GM12878 (cell line): ENCODE results near the gene TRDMT1. TPM values are rescaled to one million over a fixed set of nuclear protein-coding genes. Genes with fewer than 3 reads are reported as not detected.
A peak's percentile ranks its signal among the peaks of the same experiment; 100 is the strongest.

Experiments
- ATF7 ChIP-seq: fragments of 450-650 bp; IDR thresholded peaks from 2 replicates; pipeline ENCODE4 v1.6.1; 2016; ENCODE audit warnings: low read depth, mild to moderate bottlenecking
- FOXK2 ChIP-seq: fragments of 450-650 bp; IDR thresholded peaks from 2 replicates; pipeline ENCODE4 v1.6.1; 2017; ENCODE audit warnings: mild to moderate bottlenecking, moderate library complexity
- GABPA ChIP-seq: IDR thresholded peaks from 2 replicates; pipeline ENCODE4 v1.6.1; 2014; ENCODE audit warnings: antibody characterized with exemption, low read depth, mild to moderate bottlenecking, inconsistent platforms
- MTA2 ChIP-seq: fragments of 450-650 bp; IDR thresholded peaks from 2 replicates; pipeline ENCODE4 v1.6.1; 2016; ENCODE audit warnings: low read depth, mild to moderate bottlenecking, moderate library complexity
- POLR2AphosphoS2 ChIP-seq: IDR thresholded peaks from 2 replicates; pipeline ENCODE4 v1.6.1; 2011; ENCODE audit warnings: low read depth, mild to moderate bottlenecking, low read length, improper control_type of control experiment, moderate library complexity
- RAD51 ChIP-seq: fragments of 450-650 bp; IDR thresholded peaks from 2 replicates; pipeline ENCODE4 v1.6.1; 2016; ENCODE audit warnings: moderate library complexity, mild to moderate bottlenecking, inconsistent platforms
- SP1 ChIP-seq: IDR thresholded peaks from one replicate; pipeline ENCODE4 v1.6.1; 2011; ENCODE audit warnings: low read depth, low read length
- SPI1 ChIP-seq: IDR thresholded peaks from 2 replicates; pipeline ENCODE4 v1.6.1; 2011; ENCODE audit warnings: low read depth, mild to moderate bottlenecking, low read length, moderate library complexity, borderline replicate concordance; ENCODE audit not compliant: insufficient read depth
- STAT1 ChIP-seq: fragments of 450-650 bp; conservative IDR thresholded peaks from 2 replicates; pipeline ENCODE4 v1.6.1; 2014; ENCODE audit warnings: antibody characterized with exemption, mild to moderate bottlenecking
- TBL1XR1 ChIP-seq: IDR thresholded peaks from 2 replicates; pipeline ENCODE4 v1.6.1; 2012; ENCODE audit warnings: low read depth, low read length, improper control_type of control experiment
- TCF12 ChIP-seq: IDR thresholded peaks from 2 replicates; pipeline ENCODE4 v1.6.1; 2011; ENCODE audit warnings: low read depth, mild to moderate bottlenecking, low read length
- ZBTB11 ChIP-seq: fragments of 450-650 bp; formaldehyde crosslinking; IDR thresholded peaks from 2 replicates; pipeline ENCODE4 v1.5.0; 2022; ENCODE audit warnings: mild to moderate bottlenecking, missing genetic modification characterization
- polyA plus RNA-seq, 11 experiments: library from polyadenylated mRNA; depleted of rRNA in 4 of 11; unstranded in 6 of 11; stranded (reverse) in 5 of 11; fragments of >200 nt; fragmentation: Nextera tagmentation in 4 of 11; fragmentation: Illumina TruSeq in 1 of 11; extraction: Ambion mirVana in 4 of 11; extraction: Trizol in 1 of 11; gene quantifications; 1 replicate in 1 of 11; 2 replicates in 10 of 11; pipeline versions ENCODE4 v1.2.1 to v1.2.3, GENCODE V29; 2011 to 2016; ENCODE audit warnings: inconsistent platforms in 2 of 11, missing spikeins in 2 of 11, low read depth in 1 of 11
- total RNA-seq, 4 experiments: library from RNA; depleted of rRNA in 3 of 4; stranded (reverse); fragments of >200 nt in 3 of 4; fragmentation: Illumina TruSeq in 1 of 4; extraction: Trizol in 1 of 4; gene quantifications; 2 replicates each; pipeline versions ENCODE4 v1.2.1 to v1.2.3, GENCODE V29; 2013 to 2021
- TF ChIP-seq, protein P1 (sequence below), 3 experiments: IDR thresholded peaks in 2 of 3; conservative IDR thresholded peaks in 1 of 3; 2 replicates each; pipeline ENCODE4 v1.5.1; 2011; ENCODE audit warnings: low read depth in 3 of 3, low read length in 3 of 3, mild to moderate bottlenecking in 3 of 3, control low read depth in 2 of 3, moderate library complexity in 2 of 3, inconsistent platforms in 1 of 3, mixed read lengths in 1 of 3; ENCODE audit not compliant: control insufficient read depth in 2 of 3, insufficient read depth in 1 of 3; ENCODE audit errors: extremely low read depth in 1 of 3
- TF ChIP-seq, protein P2 (sequence below): fragments of 450-650 bp; IDR thresholded peaks from 2 replicates; pipeline ENCODE4 v1.6.1; 2016; ENCODE audit warnings: mild to moderate bottlenecking
- TF ChIP-seq, protein P3 (sequence below): IDR thresholded peaks from 2 replicates; pipeline ENCODE4 v1.6.1; 2011; ENCODE audit warnings: low read depth, mild to moderate bottlenecking, low read length, moderate library complexity, borderline replicate concordance; ENCODE audit errors: extremely low read depth
- TF ChIP-seq, protein P4 (sequence below): fragments of 450-650 bp; IDR thresholded peaks from 2 replicates; pipeline ENCODE4 v1.6.1; 2018; ENCODE audit warnings: mild to moderate bottlenecking, low read depth, moderate library complexity; ENCODE audit not compliant: partially characterized antibody
- TF ChIP-seq, protein P5 (sequence below): IDR thresholded peaks from 2 replicates; pipeline ENCODE4 v1.6.1; 2011; ENCODE audit warnings: borderline replicate concordance, low read depth, mild to moderate bottlenecking, moderate library complexity, low read length; ENCODE audit not compliant: insufficient read depth, poor library complexity, severe bottlenecking

Gene TRDMT1
- total and polyA plus RNA-seq, 10 of the 15 experiments (the other 5 are each of a cell fraction or from before 2014, with no cell fraction given): 2.3 to 9.7 (median 4.6) TPM

DNA sequence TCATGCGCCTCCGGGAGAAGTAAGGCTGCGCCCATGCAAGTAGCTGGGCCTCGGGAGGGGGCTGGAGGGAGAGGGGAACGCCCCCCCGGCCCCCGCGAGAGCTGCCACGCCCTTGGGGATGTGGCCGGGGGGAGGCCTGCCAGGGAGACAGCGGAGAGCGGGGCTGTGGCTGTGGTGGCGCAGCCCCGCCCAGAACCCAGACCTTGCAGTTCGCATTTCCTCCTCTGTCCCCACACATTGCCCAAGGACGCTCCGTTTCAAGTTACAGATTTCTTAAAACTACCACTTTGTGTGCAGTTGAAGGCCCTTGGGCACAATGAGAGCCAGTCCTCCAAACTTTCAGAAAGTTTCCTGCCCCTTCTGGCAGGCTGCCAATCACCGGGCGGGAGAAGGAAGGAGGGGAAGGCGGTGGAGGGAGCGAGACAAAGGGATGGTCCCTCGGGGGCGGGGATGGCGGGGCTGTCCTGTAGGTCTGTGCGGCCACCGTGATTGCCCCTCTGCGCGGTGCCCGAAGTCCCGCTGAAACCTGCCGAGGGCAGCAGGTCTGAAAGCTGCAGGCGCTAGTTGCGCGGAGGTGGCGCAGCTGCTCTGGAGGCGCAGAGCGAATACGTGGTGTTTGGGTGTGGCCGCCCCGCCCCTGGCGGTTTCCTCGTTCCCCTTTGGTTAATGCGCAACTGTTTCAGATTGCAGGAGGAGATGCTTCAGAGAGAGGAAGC lies 28.7 kb upstream of the TRDMT1 start (continued):
- TF ChIP-seq ATF7 (peak; percentile 24; the same call in 1 of the 2 replicates), TBL1XR1 (peak; percentile 11; the same call in 1 of the 2 replicates), SP1 (peak; percentile 52), FOXK2 (no peak), POLR2AphosphoS2 (0 out of 2 replicates have a peak, but pooled peaks have one; percentile 66), GABPA (no peak), RAD51 (no peak), STAT1 (no peak), TCF12 (peak; percentile 70; the same call in 1 of the 2 replicates), SPI1 (peak; percentile 51; the same call in 1 of the 2 replicates), MTA2 (peak; percentile 38; the same call in 1 of the 2 replicates), ZBTB11 (no peak)
- TF ChIP-seq, protein P1, sequence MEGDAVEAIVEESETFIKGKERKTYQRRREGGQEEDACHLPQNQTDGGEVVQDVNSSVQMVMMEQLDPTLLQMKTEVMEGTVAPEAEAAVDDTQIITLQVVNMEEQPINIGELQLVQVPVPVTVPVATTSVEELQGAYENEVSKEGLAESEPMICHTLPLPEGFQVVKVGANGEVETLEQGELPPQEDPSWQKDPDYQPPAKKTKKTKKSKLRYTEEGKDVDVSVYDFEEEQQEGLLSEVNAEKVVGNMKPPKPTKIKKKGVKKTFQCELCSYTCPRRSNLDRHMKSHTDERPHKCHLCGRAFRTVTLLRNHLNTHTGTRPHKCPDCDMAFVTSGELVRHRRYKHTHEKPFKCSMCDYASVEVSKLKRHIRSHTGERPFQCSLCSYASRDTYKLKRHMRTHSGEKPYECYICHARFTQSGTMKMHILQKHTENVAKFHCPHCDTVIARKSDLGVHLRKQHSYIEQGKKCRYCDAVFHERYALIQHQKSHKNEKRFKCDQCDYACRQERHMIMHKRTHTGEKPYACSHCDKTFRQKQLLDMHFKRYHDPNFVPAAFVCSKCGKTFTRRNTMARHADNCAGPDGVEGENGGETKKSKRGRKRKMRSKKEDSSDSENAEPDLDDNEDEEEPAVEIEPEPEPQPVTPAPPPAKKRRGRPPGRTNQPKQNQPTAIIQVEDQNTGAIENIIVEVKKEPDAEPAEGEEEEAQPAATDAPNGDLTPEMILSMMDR (IDR thresholded peaks at IDR 0.05 in 2 of 3, conservative IDR thresholded peaks at IDR 0.05 in 1 of 3; ENCODE audit: control insufficient read depth in 2 of 3, extremely low read depth in 1 of 3, insufficient read depth in 1 of 3, low read depth in 3 of 3, low read length in 3 of 3): no peak
- TF ChIP-seq, protein P2, sequence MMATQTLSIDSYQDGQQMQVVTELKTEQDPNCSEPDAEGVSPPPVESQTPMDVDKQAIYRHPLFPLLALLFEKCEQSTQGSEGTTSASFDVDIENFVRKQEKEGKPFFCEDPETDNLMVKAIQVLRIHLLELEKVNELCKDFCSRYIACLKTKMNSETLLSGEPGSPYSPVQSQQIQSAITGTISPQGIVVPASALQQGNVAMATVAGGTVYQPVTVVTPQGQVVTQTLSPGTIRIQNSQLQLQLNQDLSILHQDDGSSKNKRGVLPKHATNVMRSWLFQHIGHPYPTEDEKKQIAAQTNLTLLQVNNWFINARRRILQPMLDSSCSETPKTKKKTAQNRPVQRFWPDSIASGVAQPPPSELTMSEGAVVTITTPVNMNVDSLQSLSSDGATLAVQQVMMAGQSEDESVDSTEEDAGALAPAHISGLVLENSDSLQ: peak; percentile 81
- TF ChIP-seq, protein P3, sequence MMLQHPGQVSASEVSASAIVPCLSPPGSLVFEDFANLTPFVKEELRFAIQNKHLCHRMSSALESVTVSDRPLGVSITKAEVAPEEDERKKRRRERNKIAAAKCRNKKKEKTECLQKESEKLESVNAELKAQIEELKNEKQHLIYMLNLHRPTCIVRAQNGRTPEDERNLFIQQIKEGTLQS: no peak
- TF ChIP-seq, protein P4, sequence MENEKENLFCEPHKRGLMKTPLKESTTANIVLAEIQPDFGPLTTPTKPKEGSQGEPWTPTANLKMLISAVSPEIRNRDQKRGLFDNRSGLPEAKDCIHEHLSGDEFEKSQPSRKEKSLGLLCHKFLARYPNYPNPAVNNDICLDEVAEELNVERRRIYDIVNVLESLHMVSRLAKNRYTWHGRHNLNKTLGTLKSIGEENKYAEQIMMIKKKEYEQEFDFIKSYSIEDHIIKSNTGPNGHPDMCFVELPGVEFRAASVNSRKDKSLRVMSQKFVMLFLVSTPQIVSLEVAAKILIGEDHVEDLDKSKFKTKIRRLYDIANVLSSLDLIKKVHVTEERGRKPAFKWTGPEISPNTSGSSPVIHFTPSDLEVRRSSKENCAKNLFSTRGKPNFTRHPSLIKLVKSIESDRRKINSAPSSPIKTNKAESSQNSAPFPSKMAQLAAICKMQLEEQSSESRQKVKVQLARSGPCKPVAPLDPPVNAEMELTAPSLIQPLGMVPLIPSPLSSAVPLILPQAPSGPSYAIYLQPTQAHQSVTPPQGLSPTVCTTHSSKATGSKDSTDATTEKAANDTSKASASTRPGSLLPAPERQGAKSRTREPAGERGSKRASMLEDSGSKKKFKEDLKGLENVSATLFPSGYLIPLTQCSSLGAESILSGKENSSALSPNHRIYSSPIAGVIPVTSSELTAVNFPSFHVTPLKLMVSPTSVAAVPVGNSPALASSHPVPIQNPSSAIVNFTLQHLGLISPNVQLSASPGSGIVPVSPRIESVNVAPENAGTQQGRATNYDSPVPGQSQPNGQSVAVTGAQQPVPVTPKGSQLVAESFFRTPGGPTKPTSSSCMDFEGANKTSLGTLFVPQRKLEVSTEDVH: no peak
- TF ChIP-seq, protein P5, sequence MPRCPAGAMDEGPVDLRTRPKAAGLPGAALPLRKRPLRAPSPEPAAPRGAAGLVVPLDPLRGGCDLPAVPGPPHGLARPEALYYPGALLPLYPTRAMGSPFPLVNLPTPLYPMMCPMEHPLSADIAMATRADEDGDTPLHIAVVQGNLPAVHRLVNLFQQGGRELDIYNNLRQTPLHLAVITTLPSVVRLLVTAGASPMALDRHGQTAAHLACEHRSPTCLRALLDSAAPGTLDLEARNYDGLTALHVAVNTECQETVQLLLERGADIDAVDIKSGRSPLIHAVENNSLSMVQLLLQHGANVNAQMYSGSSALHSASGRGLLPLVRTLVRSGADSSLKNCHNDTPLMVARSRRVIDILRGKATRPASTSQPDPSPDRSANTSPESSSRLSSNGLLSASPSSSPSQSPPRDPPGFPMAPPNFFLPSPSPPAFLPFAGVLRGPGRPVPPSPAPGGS: no peak
